ENCODE data around the gene COCH. TPM values are rescaled to one million over a fixed set of nuclear protein-coding genes. Genes with fewer than 3 reads are reported as not detected.
A peak's percentile ranks its signal among the peaks of the same experiment; 100 is the strongest.

Gene COCH
- total RNA-seq, 1 experiment from 2014 or later, result 4.2 TPM

GRCh38 chr14:30840086-30840779 is 34.1 kb upstream of the COCH start:
- no peak overlapping the region for H2AFZ ChIP-seq (ENCODE audit: low read length)
- H3K79me2 ChIP-seq (ENCODE audit: low read length), result no peaks in the 10 kb centered on the region
- no peak for ATAC-seq
- no peaks in the 10 kb centered on the region for H4K20me1 ChIP-seq (ENCODE audit: low read length)
- no peak overlapping the region for H3K4me2 ChIP-seq (ENCODE audit: low read length)
- H3K27me3 ChIP-seq (ENCODE audit: low read length), result no peaks in the 10 kb centered on the region
- no peaks in the 10 kb centered on the region for H3K36me3 ChIP-seq (ENCODE audit: low read depth, low read length)
- intact Hi-C loops (cut with micrococcal nuclease), result no loop called here
- no peaks in the 10 kb centered on the region for H3K9me3 ChIP-seq (ENCODE audit: low read length)
- BruUV-seq (replicated peaks), result no TSS peak
- H3K9me2 ChIP-seq (replicated peaks; ENCODE audit: low read length), result no peaks in the 10 kb centered on the region
- no peak overlapping the region for H3K27ac ChIP-seq (ENCODE audit: low read length)
- H3K4me1 ChIP-seq (ENCODE audit: insufficient read depth, low read length), result no peaks in the 10 kb centered on the region
- no peak overlapping the region for H3K4me3 ChIP-seq (ENCODE audit: low read length)
- H3K9ac ChIP-seq (ENCODE audit: low read length), result no peak overlapping the region
- H3F3A ChIP-seq (ENCODE audit: low read length, unreplicated experiment), result no peaks in the 10 kb centered on the region
- TF ChIP-seq EZH2phosphoT487 (IDR thresholded peaks at IDR 0.05; ENCODE audit: borderline replicate concordance, low read length) (no peak), EZH2 (IDR thresholded peaks at IDR 0.05; ENCODE audit: low read length, unreplicated experiment) (no peak)
- TF ChIP-seq, protein P1, sequence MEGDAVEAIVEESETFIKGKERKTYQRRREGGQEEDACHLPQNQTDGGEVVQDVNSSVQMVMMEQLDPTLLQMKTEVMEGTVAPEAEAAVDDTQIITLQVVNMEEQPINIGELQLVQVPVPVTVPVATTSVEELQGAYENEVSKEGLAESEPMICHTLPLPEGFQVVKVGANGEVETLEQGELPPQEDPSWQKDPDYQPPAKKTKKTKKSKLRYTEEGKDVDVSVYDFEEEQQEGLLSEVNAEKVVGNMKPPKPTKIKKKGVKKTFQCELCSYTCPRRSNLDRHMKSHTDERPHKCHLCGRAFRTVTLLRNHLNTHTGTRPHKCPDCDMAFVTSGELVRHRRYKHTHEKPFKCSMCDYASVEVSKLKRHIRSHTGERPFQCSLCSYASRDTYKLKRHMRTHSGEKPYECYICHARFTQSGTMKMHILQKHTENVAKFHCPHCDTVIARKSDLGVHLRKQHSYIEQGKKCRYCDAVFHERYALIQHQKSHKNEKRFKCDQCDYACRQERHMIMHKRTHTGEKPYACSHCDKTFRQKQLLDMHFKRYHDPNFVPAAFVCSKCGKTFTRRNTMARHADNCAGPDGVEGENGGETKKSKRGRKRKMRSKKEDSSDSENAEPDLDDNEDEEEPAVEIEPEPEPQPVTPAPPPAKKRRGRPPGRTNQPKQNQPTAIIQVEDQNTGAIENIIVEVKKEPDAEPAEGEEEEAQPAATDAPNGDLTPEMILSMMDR (conservative IDR thresholded peaks at IDR 0.05; ENCODE audit: low read depth, low read length), result no peak
- CTCF ChIA-PET, result no interaction called here
- peak; percentile 3 for DNase-seq
- POLR2A ChIA-PET (ENCODE audit: unreplicated experiment), result no interaction called here

- Histone ChIP-seq H3K9ac (ENCODE audit: low read length) (no peak overlapping the region), H4K20me1 (ENCODE audit: low read length) (no peaks in the 10 kb centered on the region), H3K79me2 (ENCODE audit: low read length) (no peaks in the 10 kb centered on the region), H3K9me3 (ENCODE audit: low read length) (no peaks in the 10 kb centered on the region), H3K36me3 (ENCODE audit: low read depth, low read length) (no peaks in the 10 kb centered on the region), H3K9me2 (replicated peaks; ENCODE audit: low read length) (no peaks in the 10 kb centered on the region), H3K4me1 (ENCODE audit: insufficient read depth, low read length) (no peaks in the 10 kb centered on the region), H2AFZ (ENCODE audit: low read length) (no peak overlapping the region), H3K27ac (ENCODE audit: low read length) (no peak overlapping the region), H3K4me3 (ENCODE audit: low read length) (no peak overlapping the region), H3K4me2 (ENCODE audit: low read length) (no peak overlapping the region), H3K27me3 (ENCODE audit: low read length) (peaks cover 5% of the 10 kb centered on the region; the same call in 1 of the 2 replicates), H3F3A (ENCODE audit: low read length, unreplicated experiment) (no peaks in the 10 kb centered on the region)
- intact Hi-C loops (cut with micrococcal nuclease), result no loop called here
- CTCF ChIA-PET, result interaction anchor here (0.7 kb wide), 1 partner anchor 61 kb away, joined by 4 read pairs; no protein-coding TSS in a partner anchor
- no peak for DNase-seq
- ATAC-seq, result peak; percentile 94
- TF ChIP-seq EZH2phosphoT487 (IDR thresholded peaks at IDR 0.05; ENCODE audit: borderline replicate concordance, low read length) (no peak), EZH2 (IDR thresholded peaks at IDR 0.05; ENCODE audit: low read length, unreplicated experiment) (no peak)
- BruUV-seq (replicated peaks), result no TSS peak
- POLR2A ChIA-PET (ENCODE audit: unreplicated experiment), result no interaction called here
Measured at GRCh38 chr14:30842431-30842830, 31.9 kb upstream of the COCH start.

GRCh38 chr14:30848449-30849240 is 25.7 kb upstream of the COCH start:
- ATAC-seq (no peak), DNase-seq (no peak)
- H3K4me1 ChIP-seq (ENCODE audit: insufficient read depth, low read length), result no peaks in the 10 kb centered on the region
- H3K9ac ChIP-seq (ENCODE audit: low read length), result no peak overlapping the region
- H3K9me2 ChIP-seq (replicated peaks; ENCODE audit: low read length), result no peaks in the 10 kb centered on the region; the same call in 1 of the 2 replicates
- no peaks in the 10 kb centered on the region for H3K79me2 ChIP-seq (ENCODE audit: low read length)
- H3K4me2 ChIP-seq (ENCODE audit: low read length), result no peak overlapping the region
- no peaks in the 10 kb centered on the region for H3K9me3 ChIP-seq (ENCODE audit: low read length)
- ChIA-PET CTCF (no interaction called here), POLR2A (ENCODE audit: unreplicated experiment) (no interaction called here)
- TF ChIP-seq EZH2phosphoT487 (IDR thresholded peaks at IDR 0.05; ENCODE audit: borderline replicate concordance, low read length), result no peak
- TF ChIP-seq, protein P1 (conservative IDR thresholded peaks at IDR 0.05; ENCODE audit: low read depth, low read length), result no peak
- TF ChIP-seq EZH2 (IDR thresholded peaks at IDR 0.05; ENCODE audit: low read length, unreplicated experiment), result no peak
- no peak overlapping the region for H3K27ac ChIP-seq (ENCODE audit: low read length)
- H3K36me3 ChIP-seq (ENCODE audit: low read depth, low read length), result no peaks in the 10 kb centered on the region
- intact Hi-C loops (cut with micrococcal nuclease), result no loop called here
- H3F3A ChIP-seq (ENCODE audit: low read length, unreplicated experiment), result no peaks in the 10 kb centered on the region
- H4K20me1 ChIP-seq (ENCODE audit: low read length), result no peaks in the 10 kb centered on the region
- BruUV-seq (replicated peaks), result no TSS peak
- no peak overlapping the region for H3K4me3 ChIP-seq (ENCODE audit: low read length)
- H3K27me3 ChIP-seq (ENCODE audit: low read length), result peaks cover 18% of the 10 kb centered on the region
- no peak overlapping the region for H2AFZ ChIP-seq (ENCODE audit: low read length)
